NCI-H187 (cell line): Measurements from ENCODE around the gene HES1.

Experiments used
- DNase-seq, 2 experiments: peaks; one replicate each; lab custom pipeline; 2025; lab: John Stamatoyannopoulos, UW

Gene HES1

DNA sequence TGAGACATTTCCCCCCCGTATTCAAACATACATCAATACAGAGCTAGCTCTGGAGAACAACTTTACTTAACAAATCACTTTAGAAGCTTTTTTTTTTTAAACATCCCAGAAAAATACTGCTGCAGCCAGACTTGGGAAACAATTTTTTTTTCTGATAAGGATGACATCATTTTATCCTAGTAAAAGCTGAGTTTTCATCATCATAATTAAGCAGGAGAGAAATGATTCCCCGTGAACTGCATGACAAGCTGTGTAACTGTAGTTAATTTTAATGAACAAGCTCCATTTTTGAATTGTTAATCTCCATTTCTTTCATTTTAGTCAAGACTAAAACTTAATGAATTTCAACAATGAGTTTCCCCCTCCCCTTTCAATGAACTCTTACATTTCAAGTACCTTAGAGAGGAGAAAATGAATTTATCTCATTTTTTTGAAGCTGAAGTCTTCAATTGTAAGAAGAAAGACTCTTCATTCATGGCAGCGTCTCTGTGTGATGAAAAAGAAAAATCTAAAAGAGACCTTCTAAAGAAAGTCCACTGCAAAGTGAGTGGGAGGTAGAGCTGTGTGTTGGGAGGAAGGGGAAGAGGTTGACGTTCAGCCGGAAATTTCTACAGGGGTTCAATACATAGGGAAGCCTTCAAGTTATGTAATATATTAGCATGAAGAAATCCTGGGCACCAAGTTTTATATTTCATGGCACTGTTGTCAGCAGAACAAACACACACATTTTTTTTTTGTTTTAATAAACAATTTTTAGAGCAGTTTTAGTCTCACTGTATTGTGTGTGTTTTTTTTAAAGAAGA lies 31.7 kb downstream of the HES1 start:
- no peak for DNase-seq

DNA sequence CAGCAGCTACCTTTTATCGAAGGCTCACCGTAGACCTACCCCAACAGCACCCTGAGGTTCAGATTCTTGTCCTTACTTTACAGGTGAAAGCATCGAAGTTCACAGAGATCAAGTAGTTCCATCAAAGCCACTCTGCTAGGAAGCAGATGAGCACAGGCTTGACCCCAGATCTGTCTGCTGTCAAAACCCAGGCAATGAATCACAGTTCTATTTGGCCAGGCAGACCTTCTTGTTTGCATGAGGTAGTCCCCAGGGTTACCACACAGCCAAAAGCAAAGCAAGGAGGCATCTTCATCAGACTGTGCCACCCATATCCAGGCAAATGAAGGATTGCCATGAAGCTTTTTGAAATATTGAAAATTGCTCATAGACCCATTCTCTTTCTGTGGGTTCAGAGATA lies 33.0 kb downstream of the HES1 start:
- no peak for DNase-seq

DNA sequence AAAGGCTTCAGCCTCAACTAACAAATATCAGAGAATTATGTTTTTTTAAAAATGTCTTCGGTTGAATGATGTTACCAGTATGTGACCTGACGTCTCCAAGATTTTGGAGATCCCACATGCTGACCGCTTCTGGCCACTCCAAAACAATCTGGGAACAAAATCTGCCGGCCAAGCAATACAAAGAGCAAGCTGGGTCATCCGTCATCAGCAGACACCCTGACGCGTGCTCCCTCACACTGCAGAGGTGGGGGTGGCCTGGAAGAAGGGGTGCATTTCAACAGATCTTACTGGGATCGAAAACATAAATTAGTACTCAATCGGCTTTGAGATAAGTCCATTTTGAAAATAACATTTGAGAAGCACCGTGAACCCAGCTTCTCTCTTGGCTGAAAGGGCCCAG lies 33.6 kb downstream of the HES1 start:
- DNase-seq = no peak

DNA sequence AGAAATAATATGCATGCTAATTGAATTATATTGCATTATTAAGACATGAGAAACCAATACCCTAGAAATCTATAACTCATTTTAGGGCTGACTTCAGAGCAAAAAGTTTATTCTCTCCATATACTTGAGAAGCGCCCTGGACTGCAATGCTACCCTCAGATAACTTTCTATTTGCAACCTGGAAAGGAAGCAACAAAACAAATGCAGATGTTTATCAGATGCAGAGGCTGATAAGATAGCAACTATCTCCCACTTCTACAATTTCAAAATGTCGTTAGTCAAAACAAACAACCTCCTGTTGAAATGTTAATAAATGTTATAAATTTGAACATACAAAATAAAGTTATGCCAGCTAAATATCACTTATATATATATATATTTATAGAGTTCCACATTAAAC lies 34.8 kb downstream of the HES1 start:
- no peak for DNase-seq

DNA sequence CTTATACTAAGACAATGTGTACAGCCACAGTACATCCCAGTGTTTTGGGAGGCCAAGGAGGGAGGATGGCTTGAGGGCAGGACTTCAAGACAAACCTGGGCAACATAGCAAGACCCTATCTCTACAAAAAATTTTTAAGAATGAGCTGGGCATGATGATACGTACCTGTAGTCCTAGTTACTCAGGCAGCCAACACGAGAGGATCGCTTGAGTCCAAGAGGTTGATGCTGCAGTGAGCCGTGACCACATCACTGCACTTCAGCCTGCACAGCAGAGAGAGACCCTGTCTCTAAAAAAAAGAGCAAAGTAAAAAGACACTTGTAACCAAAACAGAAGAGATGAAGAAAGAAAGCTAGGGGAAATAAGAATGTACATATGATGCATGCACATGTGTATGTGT lies 38.5 kb downstream of the HES1 start:
- DNase-seq = no peak

DNA sequence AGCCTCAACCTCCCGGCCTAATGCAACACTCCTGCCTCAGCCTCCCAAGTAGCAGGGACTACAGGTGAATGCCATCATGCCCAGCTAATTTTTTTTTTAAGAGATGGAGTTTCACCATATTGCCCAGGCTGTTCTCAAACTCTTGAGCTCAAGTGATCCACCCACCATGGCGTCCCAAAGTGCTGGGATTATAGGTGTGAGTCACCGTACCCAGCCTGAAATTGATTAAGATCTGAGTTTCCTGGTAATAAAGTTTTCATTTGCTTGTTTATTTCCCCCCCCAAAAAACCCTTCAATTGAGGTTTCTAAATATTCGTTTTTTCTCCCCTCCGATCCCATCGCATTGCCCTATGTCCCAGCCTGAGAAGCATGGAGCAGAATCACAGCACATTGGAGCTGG lies 39.0 kb downstream of the HES1 start:
- no peak for DNase-seq

DNA sequence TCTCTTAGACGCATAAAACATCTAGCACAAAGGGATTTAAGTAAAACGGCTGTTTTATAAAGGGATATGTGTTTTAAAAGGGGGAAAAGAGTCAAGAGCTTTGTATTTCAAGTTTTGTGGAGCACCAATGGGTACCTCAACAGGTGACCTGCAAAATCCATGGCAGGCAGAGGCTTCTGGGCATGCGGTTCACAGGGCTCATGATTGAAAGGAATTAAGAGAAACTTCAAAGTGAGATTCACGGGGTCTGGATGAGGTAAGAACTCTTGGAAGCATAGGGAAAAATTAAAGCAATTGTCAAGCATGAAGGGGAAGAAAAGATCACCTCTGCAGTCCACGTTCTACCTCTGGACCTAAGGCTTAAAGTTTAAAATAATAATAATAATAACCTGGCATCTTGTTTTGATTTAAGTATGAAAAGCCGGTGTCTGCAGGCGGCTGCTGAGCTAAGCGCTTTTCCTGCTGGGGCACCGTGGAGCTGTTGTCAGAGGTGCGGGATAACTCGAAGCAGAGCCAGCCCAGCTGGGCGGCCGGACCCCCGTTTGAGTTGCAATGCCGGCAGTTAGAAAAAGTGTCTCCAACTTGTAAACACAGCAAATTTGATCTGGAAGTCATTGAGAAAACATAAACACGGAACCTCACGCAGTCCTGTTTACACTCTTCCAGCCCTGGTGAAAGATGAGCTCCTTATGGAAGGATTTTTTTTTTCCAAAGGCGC lies 40.5 kb downstream of the HES1 start:
- DNase-seq = no peak

DNA sequence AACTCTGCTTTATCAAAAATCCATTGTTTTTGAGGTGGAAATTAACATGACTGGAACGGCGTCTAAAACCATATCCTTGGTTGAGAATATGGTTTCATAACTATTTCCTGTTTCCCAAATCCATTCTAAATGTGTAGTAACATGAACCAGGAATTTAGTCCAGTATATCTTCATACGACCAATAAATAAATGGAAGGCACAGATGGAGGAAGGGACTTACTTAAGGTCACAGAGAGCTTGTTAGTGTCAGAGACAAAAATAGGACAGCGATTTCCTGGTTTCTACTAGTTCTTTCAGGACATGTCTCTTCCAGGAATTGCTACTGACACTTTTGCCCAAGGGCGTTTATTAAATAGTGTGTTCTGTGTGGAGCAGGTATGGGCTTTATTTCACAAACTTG lies 41.2 kb downstream of the HES1 start:
- DNase-seq = no peak

DNA sequence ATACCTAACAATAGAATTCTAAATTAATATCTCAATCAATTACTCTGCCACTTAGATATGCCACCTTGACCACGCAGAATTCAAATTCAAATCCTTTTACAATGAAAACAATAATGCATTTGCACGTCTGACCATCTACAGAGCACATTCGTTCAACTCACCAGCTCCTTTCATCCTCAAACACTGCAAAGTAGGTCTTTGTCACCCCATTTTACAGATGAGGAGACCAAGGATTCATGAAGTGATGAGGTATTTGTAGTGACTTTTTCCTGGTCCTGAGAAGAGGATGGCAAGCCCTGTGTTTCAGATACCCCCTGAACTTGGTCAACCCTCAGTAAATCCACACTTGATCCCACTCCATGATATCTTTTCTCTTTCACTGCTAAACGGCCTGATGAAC lies 42.2 kb downstream of the HES1 start:
- no peak for DNase-seq

DNA sequence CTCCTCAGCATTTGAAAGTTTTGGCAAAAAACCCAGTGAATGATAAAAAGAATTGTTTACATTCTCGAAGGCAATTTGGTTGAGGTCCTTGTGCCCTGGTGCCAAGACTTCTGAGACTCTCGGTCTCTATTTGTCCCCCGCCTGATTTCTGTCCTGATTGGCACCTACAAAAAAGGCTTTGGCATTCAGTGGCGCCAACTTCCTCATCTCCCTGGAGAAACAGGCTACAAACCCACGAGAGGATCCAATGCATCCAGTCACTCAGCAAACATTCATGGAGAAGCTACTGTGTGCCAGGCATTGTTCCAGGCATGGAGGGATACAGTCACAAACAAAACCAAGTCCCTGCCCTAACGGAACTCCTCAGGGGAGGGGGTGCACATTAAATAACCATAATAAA lies 42.7 kb downstream of the HES1 start:
- DNase-seq = no peak

DNA sequence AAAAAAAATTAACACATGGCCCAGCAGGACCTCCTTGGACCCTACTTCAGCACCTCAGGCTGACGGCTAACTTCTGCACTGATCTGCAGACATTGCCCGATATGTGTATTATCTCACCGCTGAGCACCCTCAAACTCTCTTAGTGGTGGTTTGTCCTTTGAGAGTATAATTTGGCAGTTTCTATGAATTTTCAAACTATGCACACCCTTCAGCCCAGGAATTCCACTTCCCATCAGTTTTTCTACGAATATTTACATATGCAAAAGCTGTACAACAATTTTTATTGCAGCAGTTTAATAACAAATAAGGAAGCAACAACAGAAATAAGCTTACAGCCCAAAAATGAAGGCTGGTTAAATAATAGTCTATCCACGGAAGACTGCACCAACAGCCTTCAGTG lies 44.6 kb downstream of the HES1 start:
- DNase-seq = no peak

DNA sequence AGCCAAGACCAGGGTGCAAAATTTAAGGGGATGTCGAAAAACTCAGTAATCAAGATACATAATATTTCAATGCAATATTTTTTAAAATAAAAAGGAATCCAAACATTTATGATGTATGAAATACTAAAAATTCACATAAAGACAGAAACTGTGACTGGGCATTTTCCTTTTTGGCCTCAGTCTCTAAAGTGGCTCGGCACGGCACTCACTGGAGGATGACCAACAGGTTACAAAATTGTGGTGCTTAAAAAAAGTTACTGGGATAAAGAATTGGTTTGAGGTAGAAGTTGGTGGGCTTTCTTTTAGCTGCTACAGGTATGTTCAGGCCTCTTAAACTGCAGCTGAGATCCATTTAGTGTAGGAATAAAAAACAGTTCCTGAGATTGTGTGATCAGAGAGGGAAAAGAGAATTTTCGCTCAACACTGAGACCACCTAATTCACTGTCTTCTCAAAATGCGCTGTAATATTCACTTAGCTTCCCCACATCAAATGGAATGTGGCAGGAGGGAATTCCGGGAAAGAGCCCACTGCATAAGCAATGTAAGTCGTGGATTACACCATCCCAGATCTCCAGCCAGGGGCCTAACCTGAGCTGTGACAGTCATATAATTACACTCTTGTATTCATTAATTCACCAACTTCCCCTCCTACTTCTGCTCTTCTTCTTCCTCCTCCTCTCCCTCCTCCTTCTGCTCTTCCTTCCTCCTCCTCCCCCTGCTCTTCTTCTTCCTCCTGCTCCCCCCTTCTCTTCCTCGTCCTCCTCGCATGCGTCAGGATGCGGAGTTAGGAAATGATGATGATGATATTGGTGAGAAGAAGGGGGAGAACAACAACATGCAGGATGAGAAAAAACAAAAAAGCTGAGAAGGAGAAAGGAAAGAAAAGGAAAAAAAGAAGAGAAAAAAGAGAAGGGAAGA lies 45.9 kb downstream of the HES1 start:
- no peak for DNase-seq

DNA sequence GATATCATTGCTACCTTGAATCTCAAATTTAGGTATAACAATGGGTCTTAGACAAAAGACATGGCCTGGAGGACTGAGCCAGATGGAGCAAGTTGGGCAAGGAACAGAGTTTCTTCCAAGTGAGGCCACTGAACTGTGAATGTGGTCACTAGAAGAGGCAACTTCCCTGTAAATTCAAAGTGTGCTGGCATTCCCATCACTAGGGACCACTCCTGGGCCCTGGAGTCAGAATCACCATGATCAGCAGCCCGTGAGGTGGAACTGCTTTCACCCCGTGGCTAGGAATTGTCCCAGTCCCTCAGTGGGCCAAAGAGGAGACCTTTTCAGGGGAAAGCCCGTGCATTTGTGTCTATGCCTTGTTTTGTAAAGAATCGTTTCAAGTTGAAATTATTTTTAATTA lies 47.3 kb downstream of the HES1 start:
- no peak for DNase-seq

DNA sequence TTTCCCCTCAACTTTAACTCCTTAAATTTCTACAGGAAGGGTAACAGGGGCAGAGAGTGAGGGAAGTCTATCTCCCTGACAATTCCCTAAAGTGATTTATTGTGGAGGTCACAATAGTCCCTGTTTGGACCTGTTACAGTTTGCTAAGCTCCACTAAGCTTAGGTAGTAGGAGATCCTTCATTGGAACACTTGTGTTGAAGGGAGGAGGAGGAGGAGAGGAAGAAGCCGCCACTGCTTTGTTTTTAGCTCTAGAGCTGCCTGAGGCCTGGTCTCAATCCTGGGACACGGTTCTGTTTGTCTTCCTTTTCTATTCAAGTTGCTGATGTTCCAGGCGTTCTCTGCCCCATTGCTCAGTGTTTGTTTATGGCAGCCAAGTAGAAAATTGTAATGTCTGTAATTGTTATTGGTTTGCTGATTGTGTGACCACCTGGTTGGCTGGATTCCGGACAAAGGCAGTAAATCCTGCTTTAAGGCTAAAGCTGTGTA lies 48.4 kb downstream of the HES1 start:
- DNase-seq = no peak

DNA sequence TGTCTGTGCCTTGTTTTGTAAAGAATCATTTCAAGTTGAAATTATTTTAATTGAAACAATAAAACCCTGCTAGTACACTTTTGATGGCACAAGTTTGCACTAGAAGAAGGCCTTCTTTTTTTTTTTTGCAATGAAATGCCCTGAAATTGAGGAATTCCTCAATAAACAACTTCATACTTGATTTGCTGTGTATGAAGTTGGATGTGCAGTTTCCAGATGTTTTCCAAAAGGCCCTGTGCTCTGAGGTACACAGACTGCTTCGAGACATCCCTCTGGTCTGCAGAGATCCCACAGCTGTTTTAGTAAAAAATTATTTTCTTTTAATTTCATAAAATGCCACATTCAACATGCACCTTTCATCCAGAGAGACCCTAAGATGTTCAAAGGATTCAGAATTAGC lies 48.9 kb downstream of the HES1 start:
- DNase-seq = no peak

DNA sequence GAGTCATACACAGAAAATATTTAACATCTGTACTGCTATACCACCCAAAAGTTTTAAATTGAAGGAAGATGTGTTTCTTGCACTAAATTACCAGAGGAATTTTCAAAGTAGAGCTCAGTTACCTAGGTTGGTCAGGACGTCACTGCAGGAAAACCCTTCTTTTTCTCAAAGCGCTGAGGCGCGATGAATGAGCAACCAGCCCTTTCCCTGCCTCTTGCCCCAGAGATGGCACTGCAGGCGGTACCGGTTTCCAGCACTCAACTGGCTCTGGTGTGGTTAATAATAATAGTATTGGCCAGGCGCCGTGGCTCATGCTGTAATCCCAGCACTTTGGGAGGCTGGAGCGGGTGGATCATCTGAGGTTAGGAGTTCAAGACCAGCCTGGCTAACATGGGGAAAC lies 49.3 kb downstream of the HES1 start:
- no peak for DNase-seq

DNA sequence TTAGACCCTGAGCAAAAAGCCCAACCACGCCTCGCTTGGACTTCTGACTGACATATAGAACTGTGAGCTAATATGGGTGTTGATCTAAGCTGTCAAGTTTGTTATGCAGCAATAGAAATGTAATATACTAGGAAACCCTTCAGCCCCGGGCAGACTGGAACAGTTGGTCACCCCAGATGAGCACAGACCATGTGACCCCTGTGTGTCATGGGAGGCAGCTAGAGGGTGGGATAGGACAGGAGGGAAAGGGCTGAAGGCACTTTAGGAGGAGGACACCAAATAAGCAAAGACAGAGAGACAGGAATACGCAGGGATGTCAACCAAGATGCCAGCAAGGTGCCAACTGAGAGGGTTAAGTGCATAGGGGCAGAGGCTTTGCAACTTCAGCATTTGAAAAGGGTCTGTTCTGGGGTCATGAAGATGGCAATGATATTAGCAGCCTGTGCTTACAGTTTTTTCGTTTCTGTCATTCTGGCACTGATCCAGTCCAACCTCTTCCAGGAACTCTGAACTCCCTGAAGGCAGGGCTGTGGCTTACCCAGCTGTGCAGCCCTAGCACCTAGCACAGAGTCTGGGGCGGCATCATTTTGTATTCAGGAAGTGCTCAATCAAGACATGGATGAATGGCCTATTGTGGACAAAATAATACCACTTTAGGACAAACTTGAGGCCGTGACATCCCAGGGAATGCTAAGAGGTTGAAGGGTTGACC lies 51.4 kb downstream of the HES1 start:
- no peak for DNase-seq
